Tibial nerve (tissue), 4 donors: ENCODE results near the gene TMEM167A.

Experiments used
- EP300 ChIP-seq, 2 donors: sonication (generic); formaldehyde crosslinking; IDR thresholded peaks; one replicate each; pipeline ENCODE4 v1.6.1; 2017; ENCODE audit warnings: antibody characterized with exemption in 2 of 2, mild to moderate bottlenecking in 1 of 2
- POLR2A ChIP-seq, 2 donors: fragments of 450-650 bp; IDR thresholded peaks; one replicate each; pipeline ENCODE4 v1.6.1; 2017; ENCODE audit warnings: antibody characterized with exemption in 2 of 2, mild to moderate bottlenecking in 2 of 2, moderate library complexity in 2 of 2
- TF ChIP-seq, protein P1 (sequence below), 5 experiments: fragments of 200-600 bp in 3 of 5; fragments of 450-650 bp in 2 of 5; sonication (generic) in 3 of 5; IDR thresholded peaks; one replicate each; pipeline ENCODE4 v1.5.1; 2016 to 2019; ENCODE audit warnings: antibody characterized with exemption in 5 of 5, mild to moderate bottlenecking in 3 of 5, moderate library complexity in 2 of 5

- TF ChIP-seq, protein P1, sequence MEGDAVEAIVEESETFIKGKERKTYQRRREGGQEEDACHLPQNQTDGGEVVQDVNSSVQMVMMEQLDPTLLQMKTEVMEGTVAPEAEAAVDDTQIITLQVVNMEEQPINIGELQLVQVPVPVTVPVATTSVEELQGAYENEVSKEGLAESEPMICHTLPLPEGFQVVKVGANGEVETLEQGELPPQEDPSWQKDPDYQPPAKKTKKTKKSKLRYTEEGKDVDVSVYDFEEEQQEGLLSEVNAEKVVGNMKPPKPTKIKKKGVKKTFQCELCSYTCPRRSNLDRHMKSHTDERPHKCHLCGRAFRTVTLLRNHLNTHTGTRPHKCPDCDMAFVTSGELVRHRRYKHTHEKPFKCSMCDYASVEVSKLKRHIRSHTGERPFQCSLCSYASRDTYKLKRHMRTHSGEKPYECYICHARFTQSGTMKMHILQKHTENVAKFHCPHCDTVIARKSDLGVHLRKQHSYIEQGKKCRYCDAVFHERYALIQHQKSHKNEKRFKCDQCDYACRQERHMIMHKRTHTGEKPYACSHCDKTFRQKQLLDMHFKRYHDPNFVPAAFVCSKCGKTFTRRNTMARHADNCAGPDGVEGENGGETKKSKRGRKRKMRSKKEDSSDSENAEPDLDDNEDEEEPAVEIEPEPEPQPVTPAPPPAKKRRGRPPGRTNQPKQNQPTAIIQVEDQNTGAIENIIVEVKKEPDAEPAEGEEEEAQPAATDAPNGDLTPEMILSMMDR (IDR thresholded peaks at IDR 0.05), result no peak
- TF ChIP-seq POLR2A (IDR thresholded peaks at IDR 0.05) (no peak), EP300 (IDR thresholded peaks at IDR 0.05) (no peak)
These were observed 21.8 kb upstream of the TMEM167A start for GRCh38 chr5:83099001-83099400.
